ENCODE data around the gene CNGB1. TPM values are rescaled to one million over a fixed set of nuclear protein-coding genes. Genes with fewer than 3 reads are reported as not detected.

Gene CNGB1
- polyA plus RNA-seq, 1 donor (not counting 4 experiments of a cell fraction or from before 2014, with no cell fraction given) = 0.08 TPM

GRCh38 chr16:57882792-57883191, 88.1 kb downstream of the CNGB1 start:
- Histone ChIP-seq H3K4me3 (ENCODE audit: control insufficient read depth in 2 of 3, extremely low read depth in 1 of 3, insufficient read depth in 2 of 3, low read depth in 1 of 3, low read length in 3 of 3) (no peak overlapping the region), H3K9me3 (ENCODE audit: control insufficient read depth, low read depth, low read length) (no peaks in the 10 kb centered on the region), H4K20me1 (ENCODE audit: control insufficient read depth, extremely low read depth, insufficient read depth, low read length) (no peaks in the 10 kb centered on the region), H3K9me1 (ENCODE audit: control insufficient read depth, extremely low read depth, insufficient read depth, low read length) (no peaks in the 10 kb centered on the region), H3K4me1 (ENCODE audit: control insufficient read depth, extremely low read depth, insufficient read depth, low read length) (peaks cover 4% of the 10 kb centered on the region), H3K4me2 (ENCODE audit: control insufficient read depth, extremely low read depth, insufficient read depth, low read depth, low read length) (no peak overlapping the region), H2AFZ (ENCODE audit: control insufficient read depth, low read length) (no peak overlapping the region), H3K27ac (ENCODE audit: control insufficient read depth, insufficient read depth, low read length) (no peak overlapping the region), H3K79me2 (ENCODE audit: control insufficient read depth, insufficient read depth, low read length) (no peaks in the 10 kb centered on the region), H3K36me3 (ENCODE audit: control insufficient read depth in 2 of 2, extremely low read depth in 1 of 2, insufficient read depth in 2 of 2, low read length in 2 of 2) (no peaks in the 10 kb centered on the region), H3K27me3 (ENCODE audit: control insufficient read depth, extremely low read depth, insufficient read depth, low read length) (peaks cover 25% of the 10 kb centered on the region), H3K9ac (ENCODE audit: control insufficient read depth, extremely low read depth, insufficient read depth, low read length) (no peak overlapping the region)
- no peak for TF ChIP-seq EZH2 (IDR thresholded peaks at IDR 0.05; ENCODE audit: low read length)
- no peak for TF ChIP-seq CTCF (optimal IDR thresholded peaks at IDR 0.05 in 1 of 3, IDR thresholded peaks at IDR 0.05 in 1 of 3, conservative IDR thresholded peaks at IDR 0.05 in 1 of 3; ENCODE audit: extremely low read depth in 1 of 3, insufficient read depth in 2 of 3, low read length in 3 of 3)
- dilution Hi-C loops (cut with MboI; ENCODE audit: extremely low pct_ligation_motif_present, low sequenced_read_pairs) = no loop called here
- DNase-seq (ENCODE audit: low read depth, low spot score) (no peak), FAIRE-seq (no peak)

GRCh38 chr16:57882206-57882605, 88.7 kb downstream of the CNGB1 start:
- Histone ChIP-seq H3K9me3 (ENCODE audit: control insufficient read depth, low read depth, low read length) (no peaks in the 10 kb centered on the region), H3K4me1 (ENCODE audit: control insufficient read depth, extremely low read depth, insufficient read depth, low read length) (peaks cover 4% of the 10 kb centered on the region), H3K9me1 (ENCODE audit: control insufficient read depth, extremely low read depth, insufficient read depth, low read length) (no peaks in the 10 kb centered on the region), H2AFZ (ENCODE audit: control insufficient read depth, low read length) (no peak overlapping the region), H3K27me3 (ENCODE audit: control insufficient read depth, extremely low read depth, insufficient read depth, low read length) (peaks cover 25% of the 10 kb centered on the region), H3K27ac (ENCODE audit: control insufficient read depth, insufficient read depth, low read length) (no peak overlapping the region), H3K4me3 (ENCODE audit: control insufficient read depth in 2 of 3, extremely low read depth in 1 of 3, insufficient read depth in 2 of 3, low read depth in 1 of 3, low read length in 3 of 3) (no peak overlapping the region), H3K79me2 (ENCODE audit: control insufficient read depth, insufficient read depth, low read length) (no peaks in the 10 kb centered on the region), H3K36me3 (ENCODE audit: control insufficient read depth in 2 of 2, extremely low read depth in 1 of 2, insufficient read depth in 2 of 2, low read length in 2 of 2) (no peaks in the 10 kb centered on the region), H4K20me1 (ENCODE audit: control insufficient read depth, extremely low read depth, insufficient read depth, low read length) (no peaks in the 10 kb centered on the region), H3K9ac (ENCODE audit: control insufficient read depth, extremely low read depth, insufficient read depth, low read length) (no peak overlapping the region), H3K4me2 (ENCODE audit: control insufficient read depth, extremely low read depth, insufficient read depth, low read depth, low read length) (no peak overlapping the region)
- dilution Hi-C loops (cut with MboI; ENCODE audit: extremely low pct_ligation_motif_present, low sequenced_read_pairs) = no loop called here
- DNase-seq (ENCODE audit: low read depth, low spot score) (no peak), FAIRE-seq (no peak)
- TF ChIP-seq CTCF (optimal IDR thresholded peaks at IDR 0.05 in 1 of 3, IDR thresholded peaks at IDR 0.05 in 1 of 3, conservative IDR thresholded peaks at IDR 0.05 in 1 of 3; ENCODE audit: extremely low read depth in 1 of 3, insufficient read depth in 2 of 3, low read length in 3 of 3) (no peak), EZH2 (IDR thresholded peaks at IDR 0.05; ENCODE audit: low read length) (no peak)

All from keratinocyte (primary cell).